ENCODE data around the gene HDDC2.

Gene HDDC2

DNA sequence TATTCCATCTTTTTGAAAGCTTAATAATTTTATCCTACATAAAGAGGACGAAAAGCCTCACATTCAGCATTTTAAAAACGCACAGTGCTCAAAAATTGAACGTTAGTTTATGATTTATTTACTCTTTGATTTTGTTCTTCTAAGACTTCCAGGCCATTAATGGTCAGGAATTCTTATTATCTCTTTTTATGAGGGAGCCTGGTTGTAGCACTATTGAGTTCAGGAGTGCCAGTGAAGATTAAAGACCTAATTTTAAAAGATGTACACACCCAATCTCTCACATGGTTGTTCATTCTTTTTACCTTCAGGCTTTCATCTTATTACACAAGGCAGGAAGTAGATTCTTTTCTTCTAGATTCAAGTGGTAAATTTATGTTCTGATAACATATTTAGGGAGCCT lies 68.6 kb downstream of the HDDC2 start:
- DNase-seq (ENCODE audit: low spot score), result no peak

DNA sequence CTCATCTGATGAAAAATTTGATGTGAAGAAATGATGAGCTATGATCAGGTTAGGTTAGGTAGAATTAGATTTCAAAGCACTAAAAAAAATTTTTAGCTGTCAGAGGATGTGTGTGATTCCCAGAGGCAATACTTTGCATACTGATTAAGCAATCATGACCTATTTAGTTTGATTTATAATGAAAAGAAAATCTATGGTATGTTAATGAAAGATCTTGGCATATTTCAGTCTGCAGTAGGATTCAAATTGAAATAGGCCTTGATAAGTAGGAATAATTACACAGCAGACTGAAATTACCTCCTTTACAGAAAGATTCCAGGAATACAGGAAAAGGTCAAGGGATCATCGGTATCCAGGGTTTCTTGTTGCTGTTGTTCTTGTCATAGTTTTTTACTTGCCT lies 69.3 kb downstream of the HDDC2 start:
- peak; percentile 44 for DNase-seq (ENCODE audit: low spot score)

DNA sequence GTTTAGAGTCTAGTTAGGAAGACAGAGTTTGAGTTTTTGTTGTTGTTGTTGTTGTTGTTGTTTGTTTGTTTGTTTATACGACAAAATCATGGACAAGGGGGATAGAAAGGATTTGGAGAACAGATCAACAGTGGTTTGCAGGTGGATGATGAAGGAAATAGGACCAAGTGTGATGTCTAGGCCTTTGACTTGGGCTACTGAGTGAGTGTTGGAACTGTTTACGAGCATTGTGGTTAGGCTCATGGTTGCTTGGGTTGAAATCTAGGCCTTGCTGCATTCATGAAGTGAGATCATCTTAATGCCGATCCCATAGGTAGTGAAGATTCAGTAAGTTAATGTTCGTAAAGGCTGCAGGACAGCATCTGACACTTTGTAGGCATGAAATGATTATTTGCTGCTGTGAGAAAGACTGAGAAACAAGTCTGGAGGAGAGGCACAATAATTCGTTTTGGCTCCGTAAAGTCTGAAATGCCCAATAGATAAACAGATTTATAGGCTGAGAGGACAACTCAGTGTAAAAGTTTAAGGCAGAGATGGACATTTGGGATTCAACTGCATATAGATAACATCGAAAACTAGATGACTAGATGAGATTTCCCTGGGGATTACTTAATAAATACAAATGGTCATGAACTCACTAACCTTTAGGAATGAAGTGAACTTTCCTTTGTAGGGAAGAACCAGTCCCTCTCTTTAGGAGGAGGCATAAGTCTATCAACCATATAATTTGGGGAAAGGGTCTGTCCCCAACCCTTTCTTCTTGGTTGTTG lies 70.0 kb downstream of the HDDC2 start:
- no peak for DNase-seq (ENCODE audit: low spot score)

DNA sequence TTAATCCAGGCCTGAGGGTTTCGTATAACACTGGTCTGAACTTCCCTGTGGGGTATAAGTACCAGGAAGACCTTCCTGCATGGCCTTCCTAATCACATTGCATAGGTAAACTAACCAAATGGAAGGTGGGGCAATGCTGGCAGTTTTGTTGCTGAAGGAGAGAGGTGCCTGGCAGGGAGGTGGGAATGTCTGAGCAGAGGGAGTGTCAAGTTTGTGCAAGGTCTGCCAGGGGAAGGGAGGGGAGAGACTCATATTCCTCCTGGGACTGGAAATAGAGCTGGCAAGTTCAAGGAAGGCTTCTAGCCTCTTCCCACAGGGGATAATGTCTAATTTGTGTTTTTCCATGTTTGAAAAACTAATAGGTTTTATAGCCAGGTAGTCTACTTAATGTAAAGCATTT lies 70.6 kb downstream of the HDDC2 start:
- DNase-seq (ENCODE audit: low spot score), result no peak

DNA sequence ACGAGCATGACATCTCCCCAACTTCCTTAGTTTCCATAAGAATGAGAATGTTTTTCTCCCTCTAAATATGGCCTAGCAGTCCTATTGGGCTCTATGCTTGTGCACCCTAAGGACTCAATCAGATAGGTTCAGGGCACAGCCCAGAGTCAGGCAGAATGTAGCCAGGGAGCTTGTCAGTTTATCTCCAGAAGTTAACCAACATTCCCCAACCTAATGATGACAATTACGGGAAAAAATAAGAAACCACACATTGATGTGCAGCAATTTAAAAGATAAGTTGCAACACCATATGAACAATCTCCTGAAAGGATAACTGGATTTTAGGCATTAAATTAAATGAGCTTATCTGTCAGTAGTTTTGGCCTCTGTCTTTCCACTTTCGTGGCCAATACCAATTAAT lies 71.1 kb downstream of the HDDC2 start:
- DNase-seq (ENCODE audit: low spot score), result no peak

DNA sequence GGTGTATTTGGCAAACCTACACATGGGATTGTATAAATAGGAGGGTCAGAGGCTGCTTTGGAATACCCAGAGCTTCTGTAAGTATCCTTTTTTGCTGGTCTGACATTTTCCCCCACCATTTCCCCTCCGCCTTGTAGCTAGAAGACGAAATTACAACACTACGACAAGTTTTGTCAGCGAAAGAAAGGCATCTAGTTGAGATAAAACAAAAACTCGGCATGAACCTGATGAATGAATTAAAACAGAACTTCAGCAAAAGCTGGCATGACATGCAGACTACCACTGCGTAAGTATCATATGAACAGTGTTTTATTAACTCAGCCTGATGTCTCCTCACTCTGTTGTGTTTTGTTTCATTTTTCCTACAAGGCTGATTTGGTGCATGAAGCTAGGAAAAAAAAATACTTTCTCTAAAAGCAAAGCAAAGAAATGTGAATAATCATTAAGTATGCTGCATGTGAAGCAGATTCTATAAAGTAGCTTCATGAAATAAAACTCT lies 72.7 kb downstream of the HDDC2 start:
- DNase-seq (ENCODE audit: low spot score), result no peak

DNA sequence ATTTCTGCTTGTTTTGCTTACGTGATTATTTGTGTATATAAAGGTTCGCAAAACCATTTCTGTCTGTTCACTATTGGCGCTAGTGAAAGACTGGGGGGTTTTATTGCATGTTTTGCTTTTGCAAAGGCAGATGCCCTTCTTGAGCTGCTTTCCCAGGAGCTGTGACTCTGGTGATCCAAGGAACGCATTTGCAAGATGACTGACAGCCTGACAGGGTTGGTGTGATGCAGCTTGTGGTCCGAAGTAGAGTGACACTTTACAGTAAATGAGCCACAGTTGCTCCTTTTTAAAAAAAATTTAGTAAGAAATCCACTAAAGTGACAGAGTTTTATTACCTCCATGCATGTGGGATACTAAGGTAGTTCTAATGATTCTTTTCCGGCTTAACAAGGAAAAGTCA lies 74.5 kb downstream of the HDDC2 start:
- no peak for DNase-seq (ENCODE audit: low spot score)

Measured in GM03348 (cell line).